Kidney epithelial cell (primary cell): Measurements from ENCODE around the gene GNAZ. TPM values are rescaled to one million over a fixed set of nuclear protein-coding genes. Genes with fewer than 3 reads are reported as not detected.

Experiments used
- DNase-seq: peaks from one replicate; pipeline ENCODE4 v3.0.0-alpha.2; 2010; ENCODE audit warnings: low read depth
- H3K27me3 ChIP-seq: 2 replicates; pipeline ENCODE4 v1.6.0; 2011; ENCODE audit warnings: low read length; ENCODE audit not compliant: control insufficient read depth, insufficient read depth
- H3K36me3 ChIP-seq: 2 replicates; pipeline ENCODE4 v1.5.1; 2011; ENCODE audit warnings: low read length; ENCODE audit not compliant: control insufficient read depth, insufficient read depth
- H3K4me3 ChIP-seq: 2 replicates; pipeline ENCODE4 v1.5.1; 2011; ENCODE audit warnings: low read depth, mild to moderate bottlenecking, control low read depth, low read length
- CTCF ChIP-seq: IDR thresholded peaks from 2 replicates; pipeline ENCODE4 v1.5.1; 2011; ENCODE audit warnings: mild to moderate bottlenecking, moderate library complexity, low read length, control low read depth, inconsistent platforms; ENCODE audit not compliant: insufficient read depth, poor library complexity, severe bottlenecking
- total RNA-seq: library from RNA; depleted of rRNA; stranded (reverse); fragments of >200 nt; gene quantifications from 2 replicates; pipeline ENCODE4 v1.2.3, GENCODE V29; 2015

Gene GNAZ
- total RNA-seq, 1 donor from 2014 or later, result 9.2 TPM

- H3K36me3 ChIP-seq, result no peaks in the 10 kb centered on the region
- no peak for TF ChIP-seq CTCF
- no peak for DNase-seq
- no peak overlapping the region for H3K4me3 ChIP-seq
- H3K27me3 ChIP-seq, result no peaks in the 10 kb centered on the region
These were observed 40.7 kb downstream of the GNAZ start for GRCh38 chr22:23110922-23111527.

GRCh38 chr22:23112472-23113012 is 42.2 kb downstream of the GNAZ start:
- H3K36me3 ChIP-seq, result no peaks in the 10 kb centered on the region
- no peak for DNase-seq
- no peak for TF ChIP-seq CTCF
- no peak overlapping the region for H3K4me3 ChIP-seq
- no peaks in the 10 kb centered on the region for H3K27me3 ChIP-seq

GRCh38 chr22:23113067-23113846 is 42.9 kb downstream of the GNAZ start:
- no peak for TF ChIP-seq CTCF
- Histone ChIP-seq H3K36me3 (no peaks in the 10 kb centered on the region), H3K4me3 (no peak overlapping the region), H3K27me3 (no peaks in the 10 kb centered on the region)
- no peak for DNase-seq

GRCh38 chr22:23113847-23114720 is 43.8 kb downstream of the GNAZ start:
- DNase-seq, result no peak
- no peak for TF ChIP-seq CTCF
- H3K27me3 ChIP-seq, result no peaks in the 10 kb centered on the region
- H3K36me3 ChIP-seq, result no peaks in the 10 kb centered on the region
- H3K4me3 ChIP-seq, result no peak overlapping the region

GRCh38 chr22:23114721-23115020 is 44.4 kb downstream of the GNAZ start:
- Histone ChIP-seq H3K4me3 (no peak overlapping the region), H3K27me3 (no peaks in the 10 kb centered on the region), H3K36me3 (no peaks in the 10 kb centered on the region)
- no peak for DNase-seq
- no peak for TF ChIP-seq CTCF
